HEK293 (cell line): ENCODE measurements around the gene ZNF33A.

ENCODE experiments used
- CTCF ChIA-PET: fragments of 350-600 bp; formaldehyde crosslinking; extraction: SDS; loops from one replicate; lab custom pipeline; 2021; ENCODE audit warnings: antibody characterized with exemption; lab: Yijun Ruan, JAX
- POLR2A ChIA-PET: fragments of 300-600 bp; formaldehyde crosslinking; extraction: SDS; loops from one replicate; lab custom pipeline; 2020; ENCODE audit warnings: antibody characterized with exemption, inconsistent platforms; lab: Yijun Ruan, JAX
- H3K27ac ChIP-seq: fragments of 200-500 bp; sonication (Bioruptor generic); 2 replicates; pipeline ENCODE4 v1.5.1; 2014; ENCODE audit warnings: low read depth, low read length, control low read depth, inconsistent platforms; ENCODE audit errors: extremely low read depth
- H3K36me3 ChIP-seq, 2 experiments: fragments of 200-500 bp in 1 of 2; sonication (Bioruptor generic) in 1 of 2; 1 replicate in 1 of 2; 2 replicates in 1 of 2; pipeline ENCODE4 v1.5.1; 2014 to 2017; ENCODE audit warnings: inconsistent platforms in 2 of 2, low read length in 2 of 2; ENCODE audit not compliant: control insufficient read depth in 2 of 2, insufficient read depth in 1 of 2
- H3K4me1 ChIP-seq: fragments of 200-500 bp; sonication (Bioruptor generic); 2 replicates; pipeline ENCODE4 v1.5.1; 2014; ENCODE audit warnings: mild to moderate bottlenecking, low read length, inconsistent platforms; ENCODE audit not compliant: control insufficient read depth, insufficient read depth
- H3K4me3 ChIP-seq: 2 replicates; pipeline ENCODE4 v1.5.1; 2011; ENCODE audit warnings: low read depth, mild to moderate bottlenecking, control low read depth, low read length, moderate library complexity
- H3K9me3 ChIP-seq: fragments of 200-500 bp; sonication (Bioruptor generic); 2 replicates; pipeline ENCODE4 v1.5.1; 2014; ENCODE audit warnings: low read depth, low read length, inconsistent platforms; ENCODE audit not compliant: control insufficient read depth, insufficient read depth
- MEIS1 ChIP-seq: sonication (generic); formaldehyde crosslinking; IDR thresholded peaks from 2 replicates; pipeline ENCODE4 v1.8.1; 2022; ENCODE audit warnings: missing genetic modification reagents, mild to moderate bottlenecking, borderline replicate concordance
- PRDM1 ChIP-seq: fragments of 450-650 bp; formaldehyde crosslinking; IDR thresholded peaks from 2 replicates; pipeline ENCODE4; 2016; ENCODE audit warnings: missing biosample characterization, missing genetic modification characterization
- PRDM2 ChIP-seq: fragments of 450-650 bp; formaldehyde crosslinking; IDR thresholded peaks from 2 replicates; pipeline ENCODE4 v1.5.1; 2016; ENCODE audit warnings: missing biosample characterization, missing genetic modification characterization, borderline replicate concordance
- PRDM4 ChIP-seq: fragments of 450-650 bp; formaldehyde crosslinking; IDR thresholded peaks from 2 replicates; pipeline ENCODE4 v1.5.1; 2017; ENCODE audit warnings: missing biosample characterization, missing genetic modification characterization
- SCRT2 ChIP-seq: fragments of 450-650 bp; formaldehyde crosslinking; IDR thresholded peaks from 2 replicates; pipeline ENCODE4 v1.5.1; 2016; ENCODE audit warnings: missing biosample characterization, missing genetic modification characterization
- ZNF175 ChIP-seq: fragments of 450-650 bp; formaldehyde crosslinking; IDR thresholded peaks from 2 replicates; pipeline ENCODE4 v1.5.1; 2016; ENCODE audit warnings: missing biosample characterization, missing genetic modification characterization
- ZNF18 ChIP-seq: fragments of 450-650 bp; formaldehyde crosslinking; IDR thresholded peaks from 2 replicates; pipeline ENCODE4 v1.5.1; 2016; ENCODE audit warnings: missing biosample characterization, missing genetic modification characterization
- ZNF211 ChIP-seq: fragments of 450-650 bp; formaldehyde crosslinking; IDR thresholded peaks from 2 replicates; pipeline ENCODE4 v1.5.1; 2016; ENCODE audit warnings: low read depth, missing biosample characterization, missing genetic modification characterization
- ZNF223 ChIP-seq: fragments of 450-650 bp; formaldehyde crosslinking; IDR thresholded peaks from 2 replicates; pipeline ENCODE4 v1.5.1; 2016; ENCODE audit warnings: missing biosample characterization, missing genetic modification characterization
- ZNF426 ChIP-seq: fragments of 450-650 bp; formaldehyde crosslinking; IDR thresholded peaks from 2 replicates; pipeline ENCODE4 v1.5.1; 2017; ENCODE audit warnings: missing biosample characterization, missing genetic modification characterization, mild to moderate bottlenecking, inconsistent platforms, moderate library complexity
- ZNF449 ChIP-seq: fragments of 450-650 bp; formaldehyde crosslinking; IDR thresholded peaks from 2 replicates; pipeline ENCODE4 v1.5.1; 2017; ENCODE audit warnings: missing biosample characterization, mild to moderate bottlenecking, missing genetic modification characterization, moderate library complexity
- ZNF473 ChIP-seq: fragments of 450-650 bp; formaldehyde crosslinking; IDR thresholded peaks from 2 replicates; pipeline ENCODE4 v1.5.1; 2017; ENCODE audit warnings: missing biosample characterization, missing genetic modification characterization
- ZNF560 ChIP-seq: fragments of 450-650 bp; formaldehyde crosslinking; IDR thresholded peaks from 2 replicates; pipeline ENCODE4 v1.5.1; 2017; ENCODE audit warnings: missing biosample characterization, missing genetic modification characterization, borderline replicate concordance
- ZNF624 ChIP-seq: fragments of 450-650 bp; formaldehyde crosslinking; IDR thresholded peaks from 2 replicates; pipeline ENCODE4 v1.5.1; 2017; ENCODE audit warnings: missing biosample characterization, missing genetic modification characterization
- ZNF692 ChIP-seq: fragments of 450-650 bp; formaldehyde crosslinking; IDR thresholded peaks from 2 replicates; pipeline ENCODE4 v1.5.1; 2016; ENCODE audit warnings: missing biosample characterization, missing genetic modification characterization
- ZNF785 ChIP-seq: fragments of 450-650 bp; formaldehyde crosslinking; IDR thresholded peaks from 2 replicates; pipeline ENCODE4 v1.5.1; 2016; ENCODE audit warnings: missing biosample characterization, missing genetic modification characterization
- ZNF792 ChIP-seq: fragments of 450-650 bp; formaldehyde crosslinking; IDR thresholded peaks from 2 replicates; pipeline ENCODE4 v1.5.1; 2016; ENCODE audit warnings: missing biosample characterization, missing genetic modification characterization
- ZSCAN23 ChIP-seq: fragments of 450-650 bp; formaldehyde crosslinking; IDR thresholded peaks from 2 replicates; pipeline ENCODE4 v1.5.1; 2016; ENCODE audit warnings: missing biosample characterization, missing genetic modification characterization
- ZSCAN4 ChIP-seq: fragments of 450-650 bp; formaldehyde crosslinking; IDR thresholded peaks from 2 replicates; pipeline ENCODE4 v1.5.1; 2017; ENCODE audit warnings: missing biosample characterization, missing genetic modification characterization
- TF ChIP-seq, protein P1 (sequence below): fragments of 450-650 bp; formaldehyde crosslinking; IDR thresholded peaks from 2 replicates; pipeline ENCODE4 v1.5.1; 2016; ENCODE audit warnings: missing biosample characterization, missing genetic modification characterization, low read depth

ZNF33A gene

DNA sequence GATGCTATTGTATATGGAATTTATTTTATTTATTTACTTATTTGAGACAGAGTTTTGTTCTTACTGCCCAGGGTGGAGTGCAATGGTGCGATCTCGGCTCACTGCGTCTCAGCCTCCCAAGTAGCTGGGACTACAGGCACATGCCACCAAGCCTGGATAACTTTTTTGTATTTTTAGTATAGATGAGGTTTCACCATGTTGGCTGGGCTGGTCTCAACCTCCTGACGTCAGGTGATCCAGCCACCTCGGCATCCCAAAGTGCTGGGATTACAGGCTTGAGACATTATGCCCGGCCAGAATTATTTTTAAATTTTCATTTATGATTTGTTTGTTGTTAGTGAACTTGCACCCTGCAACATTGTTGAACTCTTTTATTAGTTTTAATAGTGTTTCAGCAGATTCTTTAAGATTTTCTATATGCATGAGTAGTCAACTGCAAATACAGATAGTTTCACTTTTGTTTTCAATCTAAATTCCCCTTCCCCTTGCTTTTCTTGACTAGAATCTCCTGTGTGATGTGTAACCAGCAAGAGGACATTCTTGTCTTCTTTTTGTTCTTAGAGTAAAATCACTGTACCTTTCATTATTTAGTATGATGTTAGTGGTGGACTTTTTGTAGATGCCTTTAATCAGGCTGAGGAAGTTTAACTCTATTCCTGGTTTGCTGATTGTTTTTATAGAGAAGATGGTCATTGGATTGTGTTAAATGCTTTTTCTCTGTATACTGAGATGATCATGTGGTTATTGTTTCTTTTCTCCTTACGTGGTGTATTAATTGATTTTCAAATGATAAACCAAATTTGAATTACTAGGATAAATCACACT lies 27.8 kb downstream of the ZNF33A start:
- Histone ChIP-seq H3K36me3 (peaks cover 34 to 38% of the 10 kb centered on the region in 2 experiments), H3K9me3 (no peaks in the 10 kb centered on the region), H3K27ac (no peak overlapping the region), H3K4me3 (no peak overlapping the region), H3K4me1 (no peaks in the 10 kb centered on the region)
- TF ChIP-seq ZNF18 (tag by site-specific recombination) (no peak), PRDM2 (tag by site-specific recombination) (no peak), ZNF785 (tag by site-specific recombination) (no peak), MEIS1 (CRISPR knock-in tag) (no peak), SCRT2 (no peak), ZNF792 (tag by site-specific recombination) (no peak), ZNF223 (no peak), PRDM4 (tag by site-specific recombination) (no peak), ZNF560 (tag by site-specific recombination) (no peak), ZNF473 (no peak), ZSCAN4 (no peak), ZNF449 (tag by site-specific recombination) (no peak), ZSCAN23 (tag by site-specific recombination) (no peak), ZNF426 (tag by site-specific recombination) (no peak), ZNF175 (tag by site-specific recombination) (no peak), ZNF624 (tag by site-specific recombination) (no peak), PRDM1 (no peak), ZNF211 (tag by site-specific recombination) (no peak), ZNF692 (no peak)
- TF ChIP-seq, protein P1, sequence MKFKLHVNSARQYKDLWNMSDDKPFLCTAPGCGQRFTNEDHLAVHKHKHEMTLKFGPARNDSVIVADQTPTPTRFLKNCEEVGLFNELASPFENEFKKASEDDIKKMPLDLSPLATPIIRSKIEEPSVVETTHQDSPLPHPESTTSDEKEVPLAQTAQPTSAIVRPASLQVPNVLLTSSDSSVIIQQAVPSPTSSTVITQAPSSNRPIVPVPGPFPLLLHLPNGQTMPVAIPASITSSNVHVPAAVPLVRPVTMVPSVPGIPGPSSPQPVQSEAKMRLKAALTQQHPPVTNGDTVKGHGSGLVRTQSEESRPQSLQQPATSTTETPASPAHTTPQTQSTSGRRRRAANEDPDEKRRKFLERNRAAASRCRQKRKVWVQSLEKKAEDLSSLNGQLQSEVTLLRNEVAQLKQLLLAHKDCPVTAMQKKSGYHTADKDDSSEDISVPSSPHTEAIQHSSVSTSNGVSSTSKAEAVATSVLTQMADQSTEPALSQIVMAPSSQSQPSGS: no peak
- POLR2A ChIA-PET: no interaction called here
- CTCF ChIA-PET: no interaction called here
